GM15510 (cell line): ENCODE measurements around the gene APOBEC4.

Experiments
- POLR2A ChIP-seq: IDR thresholded peaks from 3 replicates; pipeline ENCODE4 v1.6.1; 2011; ENCODE audit warnings: borderline replicate concordance; ENCODE audit not compliant: insufficient read length; ENCODE audit errors: extremely low read depth

The APOBEC4 gene

GRCh38 chr1:183652547-183653461 lies at the start of gene APOBEC4:
Gene APOBEC4, minus strand, starts transcription at chr1:183653316. Its CDS starts 4,535 bp downstream, at chr1:183648781.
- TF ChIP-seq POLR2A = no peak

GRCh38 chr1:183702813-183703198 lies 49.7 kb upstream of the APOBEC4 start:
- no peak for TF ChIP-seq POLR2A

GRCh38 chr1:183702087-183702812 lies 49.1 kb upstream of the APOBEC4 start:
- TF ChIP-seq POLR2A = no peak

GRCh38 chr1:183699616-183700160 lies 46.6 kb upstream of the APOBEC4 start:
- no peak for TF ChIP-seq POLR2A

- TF ChIP-seq POLR2A = no peak
Measured at GRCh38 chr1:183697814-183698590, 44.9 kb upstream of the APOBEC4 start.

- TF ChIP-seq POLR2A = no peak
Measured at GRCh38 chr1:183696981-183697380, 43.9 kb upstream of the APOBEC4 start.

GRCh38 chr1:183694755-183695154 lies 41.6 kb upstream of the APOBEC4 start:
- TF ChIP-seq POLR2A = no peak

- no peak for TF ChIP-seq POLR2A
Measured at GRCh38 chr1:183694066-183694465, 41.0 kb upstream of the APOBEC4 start.

GRCh38 chr1:183693521-183693920 lies 40.4 kb upstream of the APOBEC4 start:
- TF ChIP-seq POLR2A = no peak

GRCh38 chr1:183689762-183690204 lies 36.7 kb upstream of the APOBEC4 start:
- no peak for TF ChIP-seq POLR2A

GRCh38 chr1:183688341-183689060 lies 35.4 kb upstream of the APOBEC4 start:
- TF ChIP-seq POLR2A = no peak

GRCh38 chr1:183687546-183688304 lies 34.6 kb upstream of the APOBEC4 start:
- no peak for TF ChIP-seq POLR2A

GRCh38 chr1:183686229-183686628 lies 33.1 kb upstream of the APOBEC4 start:
- TF ChIP-seq POLR2A = no peak
